HL-60/S4 treated with retinoic acid at 250 ng/mL for 4 days and 3 days (cell line): ENCODE results near the gene COPE.
"Not testable (repeated sequence)": the region's sequence is repeated elsewhere in the genome, so short reads cannot be mapped to it uniquely, and the experiment has no call there.

ENCODE experiments used
- in situ Hi-C: fragments of 300-500 bp; cut with MboI; formaldehyde crosslinking; loops from 2 replicates; pipeline ENCODE4 v1.7.0; 2022; ENCODE audit warnings: low sequenced_read_pairs

The COPE gene

GRCh38 chr19:18919086-18919899 is at the start of gene COPE, which contains the start of gene DDX49:
Gene COPE (minus strand): TSS chr19:18919387. CDS start chr19:18919348, 39 bp downstream.
Gene DDX49 (plus strand): TSS chr19:18919715. CDS start chr19:18919742, 27 bp downstream.
- in situ Hi-C loops, result no loop called here

GRCh38 chr19:18967358-18968146 is 48.4 kb upstream of the COPE start:
- in situ Hi-C loops, result no loop called here

GRCh38 chr19:18966307-18966706 is 47.1 kb upstream of the COPE start:
- in situ Hi-C loops, result no loop called here

GRCh38 chr19:18964121-18964520 is 44.9 kb upstream of the COPE start:
- in situ Hi-C loops, result no loop called here

GRCh38 chr19:18961767-18962620 is 42.8 kb upstream of the COPE start:
- in situ Hi-C loops, result no loop called here

GRCh38 chr19:18960370-18960769 is 41.2 kb upstream of the COPE start:
- in situ Hi-C loops, result no loop called here

GRCh38 chr19:18955042-18955441 is 35.9 kb upstream of the COPE start:
- in situ Hi-C loops, result no loop called here

GRCh38 chr19:18954094-18954493 is 34.9 kb upstream of the COPE start:
- in situ Hi-C loops, result no loop called here

- in situ Hi-C loops, result not testable (repeated sequence)
Measured at GRCh38 chr19:18952364-18953003, 33.3 kb upstream of the COPE start.

- in situ Hi-C loops, result no loop called here
Measured at GRCh38 chr19:18951721-18952281, 32.6 kb upstream of the COPE start.

GRCh38 chr19:18949858-18950257 is 30.7 kb upstream of the COPE start:
- in situ Hi-C loops, result no loop called here

- in situ Hi-C loops, result no loop called here
Measured at GRCh38 chr19:18948976-18949356, 29.8 kb upstream of the COPE start.

- in situ Hi-C loops, result no loop called here
Measured at GRCh38 chr19:18948075-18948975, 29.1 kb upstream of the COPE start.

GRCh38 chr19:18946918-18947317 is 27.7 kb upstream of the COPE start:
- in situ Hi-C loops, result no loop called here

GRCh38 chr19:18946335-18946734 is 27.1 kb upstream of the COPE start:
- in situ Hi-C loops, result no loop called here

GRCh38 chr19:18945297-18945696 is 26.1 kb upstream of the COPE start:
- in situ Hi-C loops, result no loop called here

- in situ Hi-C loops, result no loop called here
Measured at GRCh38 chr19:18943465-18943864, 24.3 kb upstream of the COPE start.

- in situ Hi-C loops, result no loop called here
Measured at GRCh38 chr19:18942692-18943091, 23.5 kb upstream of the COPE start.

- in situ Hi-C loops, result no loop called here
Measured at GRCh38 chr19:18941628-18942354, 22.6 kb upstream of the COPE start.
